Neural progenitor cell (in vitro differentiated cells): ENCODE results near the gene AMIGO1. TPM values are rescaled to one million over a fixed set of nuclear protein-coding genes. Genes with fewer than 3 reads are reported as not detected.

Experiments used
- DNase-seq: peaks from one replicate; pipeline ENCODE4 v3.0.0-alpha.2; 2016; ENCODE audit warnings: low spot score
- H2AFZ ChIP-seq: fragments of 200-600 bp; sonication (generic); replicated peaks from 2 replicates; pipeline ENCODE4 v1.6.1; 2016; ENCODE audit warnings: antibody characterized with exemption
- H3F3A ChIP-seq: fragments of 200-600 bp; sonication (generic); 2 replicates; pipeline ENCODE4 v1.6.1; 2016; ENCODE audit warnings: antibody characterized with exemption, low read depth
- H3K27ac ChIP-seq: fragments of 200-600 bp; sonication (generic); 2 replicates; pipeline ENCODE4 v1.5.1; 2016; ENCODE audit warnings: mild to moderate bottlenecking
- H3K27me3 ChIP-seq: fragments of 200-600 bp; sonication (generic); 2 replicates; pipeline ENCODE4 v1.6.1; 2016; ENCODE audit warnings: mild to moderate bottlenecking, moderate library complexity
- H3K36me3 ChIP-seq: fragments of 200-600 bp; sonication (generic); 2 replicates; pipeline ENCODE4 v1.5.1; 2016
- H3K4me1 ChIP-seq: fragments of 200-600 bp; sonication (generic); 2 replicates; pipeline ENCODE4 v1.6.1; 2016; ENCODE audit warnings: mixed run types
- H3K4me2 ChIP-seq: fragments of 200-600 bp; sonication (generic); 2 replicates; pipeline ENCODE4 v1.6.1; 2016
- H3K4me3 ChIP-seq: fragments of 200-600 bp; sonication (generic); 2 replicates; pipeline ENCODE4 v1.5.1; 2016
- H3K79me2 ChIP-seq: fragments of 200-600 bp; sonication (generic); 2 replicates; pipeline ENCODE4 v1.6.1; 2016; ENCODE audit warnings: low read depth
- H3K9ac ChIP-seq: fragments of 200-600 bp; sonication (generic); 2 replicates; pipeline ENCODE4 v1.6.1; 2016
- H3K9me3 ChIP-seq: fragments of 200-600 bp; sonication (generic); 2 replicates; pipeline ENCODE4 v1.5.1; 2016; ENCODE audit warnings: low read depth
- H4K20me1 ChIP-seq: fragments of 200-600 bp; sonication (generic); 2 replicates; pipeline ENCODE4 v1.6.1; 2016; ENCODE audit warnings: low read depth
- H3K27ac Mint-ChIP-seq: 3 replicates; pipeline ENCODE4 v1.8.0; 2021; ENCODE audit warnings: mixed read lengths
- H3K27me3 Mint-ChIP-seq: 2 replicates; pipeline ENCODE4 v1.8.0; 2022; ENCODE audit warnings: low read depth, mild to moderate bottlenecking, inconsistent platforms, moderate library complexity, mixed read lengths; ENCODE audit not compliant: insufficient read depth
- H3K36me3 Mint-ChIP-seq: 3 replicates; pipeline ENCODE4 v1.8.0; 2021; ENCODE audit warnings: mixed read lengths
- H3K4me1 Mint-ChIP-seq: 3 replicates; pipeline ENCODE4 v1.8.0; 2021; ENCODE audit warnings: mixed read lengths
- H3K4me3 Mint-ChIP-seq: 3 replicates; pipeline ENCODE4 v1.8.0; 2021; ENCODE audit warnings: mild to moderate bottlenecking, moderate library complexity, mixed read lengths
- H3K9me3 Mint-ChIP-seq: 3 replicates; pipeline ENCODE4 v1.8.0; 2020; ENCODE audit warnings: mixed read lengths
- CTCF ChIP-seq: fragments of 200-600 bp; sonication (generic); IDR thresholded peaks from 2 replicates; pipeline ENCODE4 v1.5.1; 2017; ENCODE audit warnings: antibody characterized with exemption, mild to moderate bottlenecking
- EZH2 ChIP-seq: fragments of 200-600 bp; sonication (generic); IDR thresholded peaks from 2 replicates; pipeline ENCODE4 v1.6.1; 2017; ENCODE audit warnings: antibody characterized with exemption, mild to moderate bottlenecking, moderate library complexity
- EZH2phosphoT487 ChIP-seq: fragments of 200-600 bp; sonication (generic); IDR thresholded peaks from 2 replicates; pipeline ENCODE4 v1.6.1; 2017; ENCODE audit warnings: antibody characterized with exemption
- total RNA-seq: library from RNA; depleted of rRNA; stranded (reverse); fragments of >200 nt; gene quantifications from 2 replicates; pipeline ENCODE4 v1.2.3, GENCODE V29; 2015; ENCODE audit warnings: low replicate concordance

The AMIGO1 gene
- total RNA-seq, 1 donor from 2014 or later, result 4.5 TPM

GRCh38 chr1:109534307-109534858, 24.9 kb upstream of the AMIGO1 start:
- Histone ChIP-seq H3K4me1 (peaks cover 26% of the 10 kb centered on the region), H3K4me2 (no peak overlapping the region), H3K4me3 (no peak overlapping the region), H3K36me3 (no peaks in the 10 kb centered on the region), H4K20me1 (no peaks in the 10 kb centered on the region), H3K9ac (no peak overlapping the region), H3F3A (peaks cover 5% of the 10 kb centered on the region), H3K79me2 (no peaks in the 10 kb centered on the region), H3K9me3 (no peaks in the 10 kb centered on the region), H2AFZ (no peak overlapping the region), H3K27me3 (no peaks in the 10 kb centered on the region), H3K27ac (no peak overlapping the region)
- H3K36me3 Mint-ChIP-seq, result no peaks in the 10 kb centered on the region
- H3K27me3 Mint-ChIP-seq, result peaks cover 6% of the 10 kb centered on the region
- H3K9me3 Mint-ChIP-seq, result no peaks in the 10 kb centered on the region
- peaks cover 46% of the 10 kb centered on the region for H3K4me1 Mint-ChIP-seq
- peak overlapping the region; percentile 8 for H3K4me3 Mint-ChIP-seq
- TF ChIP-seq CTCF (no peak), EZH2 (no peak), EZH2phosphoT487 (no peak)
- DNase-seq, result no peak
- H3K27ac Mint-ChIP-seq, result no peak overlapping the region

- Mint-ChIP-seq H3K27ac (peak overlapping the region; percentile 90), H3K4me1 (peaks cover 45% of the 10 kb centered on the region), H3K4me3 (peak overlapping the region; percentile 65), H3K9me3 (no peaks in the 10 kb centered on the region), H3K36me3 (no peaks in the 10 kb centered on the region), H3K27me3 (peaks cover 7% of the 10 kb centered on the region)
- Histone ChIP-seq H3K4me1 (peaks cover 26% of the 10 kb centered on the region), H3K36me3 (no peaks in the 10 kb centered on the region), H3K79me2 (no peaks in the 10 kb centered on the region), H3F3A (peaks cover 5% of the 10 kb centered on the region), H2AFZ (peak overlapping the region; percentile 10), H3K9ac (no peak overlapping the region), H3K27me3 (no peaks in the 10 kb centered on the region), H3K27ac (no peak overlapping the region), H4K20me1 (no peaks in the 10 kb centered on the region), H3K4me2 (peak overlapping the region; percentile 41), H3K4me3 (no peak overlapping the region), H3K9me3 (no peaks in the 10 kb centered on the region)
- DNase-seq, result peak; percentile 90
- TF ChIP-seq EZH2phosphoT487, result no peak
- peak; percentile 89 for TF ChIP-seq CTCF
Observed at GRCh38 chr1:109532365-109533136, 23.0 kb upstream of the AMIGO1 start.

GRCh38 chr1:109531826-109532364, 22.4 kb upstream of the AMIGO1 start:
- peaks cover 7% of the 10 kb centered on the region for H3K27me3 Mint-ChIP-seq
- H3K4me3 ChIP-seq, result no peak overlapping the region
- H3K36me3 ChIP-seq, result no peaks in the 10 kb centered on the region
- H3K27ac ChIP-seq, result no peak overlapping the region
- no peak overlapping the region for H3K4me3 Mint-ChIP-seq
- no peaks in the 10 kb centered on the region for H3K9me3 ChIP-seq
- H4K20me1 ChIP-seq, result no peaks in the 10 kb centered on the region
- H3K27ac Mint-ChIP-seq, result peak overlapping the region; percentile 57
- no peaks in the 10 kb centered on the region for H3K36me3 Mint-ChIP-seq
- peaks cover 26% of the 10 kb centered on the region for H3K4me1 ChIP-seq
- no peaks in the 10 kb centered on the region for H3K79me2 ChIP-seq
- peaks cover 5% of the 10 kb centered on the region for H3F3A ChIP-seq
- no peak overlapping the region for H3K9ac ChIP-seq
- H3K4me1 Mint-ChIP-seq, result peaks cover 45% of the 10 kb centered on the region
- H2AFZ ChIP-seq, result peak overlapping the region; percentile 10
- no peak for TF ChIP-seq CTCF
- TF ChIP-seq EZH2, result no peak
- TF ChIP-seq EZH2phosphoT487, result no peak
- no peaks in the 10 kb centered on the region for H3K9me3 Mint-ChIP-seq
- no peaks in the 10 kb centered on the region for H3K27me3 ChIP-seq
- DNase-seq, result no peak
- H3K4me2 ChIP-seq, result no peak overlapping the region
